Ammon's horn (tissue), 1 donor: ENCODE measurements around the gene COA4.

ENCODE experiments used
- DNase-seq: peaks from one replicate; pipeline ENCODE4 v3.0.0-alpha.2; 2016; ENCODE audit warnings: low spot score

Gene COA4

GRCh38 chr11:73866095-73866579, 10.5 kb downstream of the COA4 start:
- DNase-seq: no peak

GRCh38 chr11:73862986-73863385, 13.7 kb downstream of the COA4 start:
- DNase-seq: no peak

GRCh38 chr11:73860202-73860601, 16.4 kb downstream of the COA4 start:
- DNase-seq: no peak

GRCh38 chr11:73859671-73860070, 17.0 kb downstream of the COA4 start:
- DNase-seq: no peak

GRCh38 chr11:73856031-73856567, 20.5 kb downstream of the COA4 start:
- DNase-seq: peak; percentile 81

- DNase-seq: no peak
Observed at GRCh38 chr11:73854680-73855079, 22.0 kb downstream of the COA4 start.

GRCh38 chr11:73852049-73852448, 24.6 kb downstream of the COA4 start:
- no peak for DNase-seq

- no peak for DNase-seq
Observed at GRCh38 chr11:73851046-73851764, 25.4 kb downstream of the COA4 start.

GRCh38 chr11:73839123-73839457, 37.6 kb downstream of the COA4 start:
- DNase-seq: no peak

GRCh38 chr11:73838443-73839122, 38.1 kb downstream of the COA4 start:
- peak; percentile 21 for DNase-seq

GRCh38 chr11:73833067-73833466, 43.6 kb downstream of the COA4 start:
- no peak for DNase-seq

- no peak for DNase-seq
Observed at GRCh38 chr11:73830261-73830660, 46.4 kb downstream of the COA4 start.
